CD4-positive, CD25-positive, alpha-beta regulatory T cell (primary cell): ENCODE measurements around the gene USH1G. TPM values are rescaled to one million over a fixed set of nuclear protein-coding genes. Genes with fewer than 3 reads are reported as not detected.

Experiments
- ATAC-seq, 2 donors: fragments of 150-1000 bp; cut with Tn5 transposase; one replicate each; pipeline ENCODE4 v1.10.0; 2021; ENCODE audit warnings: low read depth in 2 of 2, moderate number of reproducible peaks in 2 of 2, moderate library complexity in 1 of 2
- DNase-seq, 3 donors: peaks; one replicate each; pipeline versions ENCODE4 v3.0.0 to v3.0.0-alpha.2; 2012 to 2022; ENCODE audit warnings: mixed read lengths in 1 of 3
- H3K27ac ChIP-seq: one replicate; pipeline ENCODE4 v1.7.0; 2013; ENCODE audit warnings: mild to moderate bottlenecking, low read length; ENCODE audit not compliant: insufficient read depth, poor library complexity, severe bottlenecking
- H3K27me3 ChIP-seq: one replicate; pipeline ENCODE4 v1.7.0; 2013; ENCODE audit warnings: low read length; ENCODE audit not compliant: control insufficient read depth, insufficient read depth
- H3K36me3 ChIP-seq: one replicate; pipeline ENCODE4 v1.7.0; 2013; ENCODE audit warnings: mild to moderate bottlenecking, low read length, moderate library complexity; ENCODE audit not compliant: control insufficient read depth, insufficient read depth
- H3K4me1 ChIP-seq: 2 replicates; pipeline ENCODE4 v1.7.0; 2013; ENCODE audit warnings: mild to moderate bottlenecking, low read length; ENCODE audit not compliant: insufficient read depth, control insufficient read depth, poor library complexity, severe bottlenecking
- H3K4me3 ChIP-seq: one replicate; pipeline ENCODE4 v1.7.0; 2013; ENCODE audit warnings: low read depth, mild to moderate bottlenecking, low read length, moderate library complexity
- H3K9me3 ChIP-seq, 2 experiments: 1 replicate in 1 of 2; 2 replicates in 1 of 2; pipeline ENCODE4 v1.7.0; 2013; ENCODE audit warnings: low read length in 2 of 2, mild to moderate bottlenecking in 1 of 2, moderate library complexity in 1 of 2; ENCODE audit not compliant: control insufficient read depth in 2 of 2
- H3K27ac Mint-ChIP-seq, 3 donors: one replicate each; pipeline ENCODE4 v1.8.0; 2020 to 2022; ENCODE audit warnings: mild to moderate bottlenecking in 3 of 3, mixed read lengths in 3 of 3, moderate library complexity in 2 of 3
- H3K27me3 Mint-ChIP-seq: one replicate; pipeline ENCODE4 v1.8.0; 2022; ENCODE audit warnings: mild to moderate bottlenecking, mixed read lengths
- H3K36me3 Mint-ChIP-seq: one replicate; pipeline ENCODE4 v1.8.0; 2020; ENCODE audit warnings: mixed read lengths
- H3K4me1 Mint-ChIP-seq, 4 donors: one replicate each; pipeline ENCODE4 v1.8.0; 2020 to 2022; ENCODE audit warnings: mixed read lengths in 4 of 4, mild to moderate bottlenecking in 1 of 4
- H3K4me3 Mint-ChIP-seq, 4 donors: one replicate each; pipeline ENCODE4 v1.8.0; 2020 to 2022; ENCODE audit warnings: mild to moderate bottlenecking in 4 of 4, mixed read lengths in 4 of 4, moderate library complexity in 3 of 4
- H3K9me3 Mint-ChIP-seq, 7 donors: one replicate each; pipeline ENCODE4 v1.8.0; 2020 to 2022; ENCODE audit warnings: mixed read lengths in 7 of 7, mild to moderate bottlenecking in 3 of 7, moderate library complexity in 2 of 7
- polyA plus RNA-seq, 4 donors: library from polyadenylated mRNA; unstranded; fragments of 300-500 nt; fragmentation: Illumina TruSeq; gene quantifications; one replicate each; pipeline ENCODE4 v1.2.3, GENCODE V29; 2021
- total RNA-seq: library from RNA; stranded (reverse); gene quantifications from one replicate; pipeline ENCODE4 v1.2.3, GENCODE V29; 2022

The USH1G gene
- total and polyA plus RNA-seq, 5 donors from 2014 or later: not detected

GRCh38 chr17:74921026-74921681 lies 1.9 kb downstream of the USH1G start:
- Mint-ChIP-seq H3K4me3 (peak overlapping the region in 1 of 4 donors; percentile 54), H3K27me3 (peaks cover 56% of the 10 kb centered on the region), H3K27ac (no peak overlapping the region), H3K9me3 (peaks cover 0 to 1% (median 0%) of the 10 kb centered on the region in 7 donors), H3K36me3 (no peaks in the 10 kb centered on the region), H3K4me1 (peaks cover 0 to 22% (median 0%) of the 10 kb centered on the region in 4 donors)
- no peaks in the 10 kb centered on the region for H3K9me3 ChIP-seq
- ATAC-seq (no peak), DNase-seq (no peak)
- H3K4me1 ChIP-seq: peaks cover 19% of the 10 kb centered on the region
- no peak overlapping the region for H3K4me3 ChIP-seq
- no peak overlapping the region for H3K27ac ChIP-seq
- peaks cover 6% of the 10 kb centered on the region for H3K27me3 ChIP-seq
- no peaks in the 10 kb centered on the region for H3K36me3 ChIP-seq

GRCh38 chr17:74920642-74921025 lies 2.4 kb downstream of the USH1G start:
- H3K4me1 Mint-ChIP-seq: peaks cover 0 to 22% (median 0%) of the 10 kb centered on the region in 4 donors
- H3K4me1 ChIP-seq: peaks cover 19% of the 10 kb centered on the region
- H3K27me3 Mint-ChIP-seq: peaks cover 51% of the 10 kb centered on the region
- no peak for DNase-seq
- H3K4me3 ChIP-seq: no peak overlapping the region
- no peak overlapping the region for H3K27ac ChIP-seq
- H3K36me3 Mint-ChIP-seq: no peaks in the 10 kb centered on the region
- peaks cover 3% of the 10 kb centered on the region for H3K27me3 ChIP-seq
- H3K9me3 ChIP-seq: no peaks in the 10 kb centered on the region
- no peaks in the 10 kb centered on the region for H3K36me3 ChIP-seq
- no peak overlapping the region for H3K27ac Mint-ChIP-seq
- peak overlapping the region in 1 of 4 donors; percentile 54 for H3K4me3 Mint-ChIP-seq
- no peak for ATAC-seq
- H3K9me3 Mint-ChIP-seq: peaks cover 0 to 1% (median 0%) of the 10 kb centered on the region in 7 donors

- H3K9me3 ChIP-seq: no peaks in the 10 kb centered on the region
- Mint-ChIP-seq H3K27ac (no peak overlapping the region), H3K9me3 (peaks cover 0 to 1% (median 0%) of the 10 kb centered on the region in 7 donors), H3K4me3 (no peak overlapping the region), H3K27me3 (peaks cover 47% of the 10 kb centered on the region), H3K36me3 (no peaks in the 10 kb centered on the region), H3K4me1 (peaks cover 0 to 22% (median 0%) of the 10 kb centered on the region in 4 donors)
- no peak overlapping the region for H3K27ac ChIP-seq
- H3K27me3 ChIP-seq: peaks cover 2% of the 10 kb centered on the region
- H3K4me3 ChIP-seq: no peak overlapping the region
- H3K4me1 ChIP-seq: peaks cover 19% of the 10 kb centered on the region
- H3K36me3 ChIP-seq: no peaks in the 10 kb centered on the region
- no peak for ATAC-seq
- DNase-seq: no peak
These were observed 2.8 kb downstream of the USH1G start for GRCh38 chr17:74920306-74920620.

- H3K9me3 ChIP-seq: no peaks in the 10 kb centered on the region
- peak in 1 of 3 donors; percentile 14 for DNase-seq
- H3K27me3 ChIP-seq: peaks cover 2% of the 10 kb centered on the region
- H3K36me3 Mint-ChIP-seq: no peaks in the 10 kb centered on the region
- H3K27ac ChIP-seq: no peak overlapping the region
- ATAC-seq: no peak
- H3K4me3 Mint-ChIP-seq: no peak overlapping the region
- H3K27ac Mint-ChIP-seq: no peak overlapping the region
- H3K27me3 Mint-ChIP-seq: peaks cover 42% of the 10 kb centered on the region
- peaks cover 19% of the 10 kb centered on the region for H3K4me1 ChIP-seq
- no peaks in the 10 kb centered on the region for H3K36me3 ChIP-seq
- peaks cover 0 to 1% (median 0%) of the 10 kb centered on the region in 7 donors for H3K9me3 Mint-ChIP-seq
- H3K4me3 ChIP-seq: no peak overlapping the region
- peaks cover 0 to 16% (median 0%) of the 10 kb centered on the region in 4 donors for H3K4me1 Mint-ChIP-seq
These were observed 3.4 kb downstream of the USH1G start for GRCh38 chr17:74919440-74920305.

- no peaks in the 10 kb centered on the region for H3K27me3 ChIP-seq
- ATAC-seq (no peak), DNase-seq (no peak)
- Mint-ChIP-seq H3K9me3 (peaks cover 0 to 1% (median 0%) of the 10 kb centered on the region in 7 donors), H3K36me3 (no peaks in the 10 kb centered on the region), H3K4me3 (no peak overlapping the region), H3K27me3 (peaks cover 35% of the 10 kb centered on the region), H3K4me1 (peaks cover 0 to 12% (median 0%) of the 10 kb centered on the region in 4 donors), H3K27ac (no peak overlapping the region)
- H3K9me3 ChIP-seq: no peaks in the 10 kb centered on the region
- H3K27ac ChIP-seq: no peak overlapping the region
- peaks cover 12% of the 10 kb centered on the region for H3K4me1 ChIP-seq
- H3K4me3 ChIP-seq: no peak overlapping the region
- H3K36me3 ChIP-seq: no peaks in the 10 kb centered on the region
These were observed 4.1 kb downstream of the USH1G start for GRCh38 chr17:74918906-74919305.

- Mint-ChIP-seq H3K4me3 (no peak overlapping the region), H3K36me3 (no peaks in the 10 kb centered on the region), H3K4me1 (peaks cover 0 to 5% (median 0%) of the 10 kb centered on the region in 4 donors), H3K9me3 (peaks cover 0 to 1% (median 0%) of the 10 kb centered on the region in 7 donors), H3K27me3 (peaks cover 25% of the 10 kb centered on the region), H3K27ac (no peak overlapping the region)
- ATAC-seq (no peak), DNase-seq (no peak)
- H3K4me3 ChIP-seq: no peak overlapping the region
- H3K9me3 ChIP-seq: no peaks in the 10 kb centered on the region
- H3K27ac ChIP-seq: no peak overlapping the region
- no peaks in the 10 kb centered on the region for H3K4me1 ChIP-seq
- H3K36me3 ChIP-seq: no peaks in the 10 kb centered on the region
- H3K27me3 ChIP-seq: no peaks in the 10 kb centered on the region
These were observed 5.6 kb downstream of the USH1G start for GRCh38 chr17:74917430-74917829.

- Histone ChIP-seq H3K36me3 (no peaks in the 10 kb centered on the region), H3K27ac (no peak overlapping the region), H3K27me3 (no peaks in the 10 kb centered on the region), H3K4me1 (no peaks in the 10 kb centered on the region), H3K9me3 (no peaks in the 10 kb centered on the region), H3K4me3 (no peak overlapping the region)
- H3K27ac Mint-ChIP-seq: peak overlapping the region in 1 of 3 donors; percentile 42
- H3K4me1 Mint-ChIP-seq: peaks cover 0 to 4% (median 0%) of the 10 kb centered on the region in 4 donors
- ATAC-seq (no peak), DNase-seq (no peak)
- H3K36me3 Mint-ChIP-seq: no peaks in the 10 kb centered on the region
- H3K4me3 Mint-ChIP-seq: no peak overlapping the region
- H3K27me3 Mint-ChIP-seq: peaks cover 21% of the 10 kb centered on the region
- H3K9me3 Mint-ChIP-seq: no peaks in the 10 kb centered on the region
These were observed 6.2 kb downstream of the USH1G start for GRCh38 chr17:74916851-74917199.
